HG03159 (cell line): ENCODE data around the gene MAD2L1BP.
A peak's percentile ranks its signal among the peaks of the same experiment; 100 is the strongest.
"Not testable (repeated sequence)": the region's sequence is repeated elsewhere in the genome, so short reads cannot be mapped to it uniquely, and the experiment has no call there.

ENCODE experiments used
- ATAC-seq: cut with Tn5 transposase; IDR thresholded peaks from one replicate; pipeline ENCODE4 v1.9.1; 2021; ENCODE audit warnings: mild to moderate bottlenecking, moderate library complexity; ENCODE audit not compliant: unreplicated experiment

MAD2L1BP gene

GRCh38 chr6:43625393-43625992 is 10.1 kb upstream of the MAD2L1BP start:
- ATAC-seq, result no peak

- ATAC-seq, result no peak
These were observed 8.4 kb upstream of the MAD2L1BP start for GRCh38 chr6:43627008-43627825.

GRCh38 chr6:43628393-43629103 is 7.1 kb upstream of the MAD2L1BP start:
- ATAC-seq, result no peak

- ATAC-seq, result peak; percentile 72
These were observed 6.5 kb upstream of the MAD2L1BP start, which contains the start of gene GTPBP2 for GRCh38 chr6:43629104-43629504. Gene GTPBP2 (minus strand): TSS chr6:43629264. CDS start chr6:43629162, 102 bp downstream.

GRCh38 chr6:43629505-43630300 is 5.9 kb upstream of the MAD2L1BP start:
- ATAC-seq, result peak; percentile 74

GRCh38 chr6:43630980-43631619 is 4.5 kb upstream of the MAD2L1BP start:
- ATAC-seq, result no peak

- not testable (repeated sequence) for ATAC-seq
These were observed 2.6 kb upstream of the MAD2L1BP start for GRCh38 chr6:43633002-43633401.

- ATAC-seq, result no peak
These were observed 837 bp upstream of the MAD2L1BP start for GRCh38 chr6:43634702-43635303.

GRCh38 chr6:43636308-43636659 is 644 bp downstream of the MAD2L1BP start:
- no peak for ATAC-seq

- ATAC-seq, result no peak
These were observed 4.6 kb downstream of the MAD2L1BP start for GRCh38 chr6:43639984-43640800.

- ATAC-seq, result peak; percentile 39
These were observed 9.4 kb downstream of the MAD2L1BP start, which contains the start of gene RSPH9 for GRCh38 chr6:43644940-43645612. Gene RSPH9 (plus strand): TSS chr6:43645036. CDS start chr6:43645099, 63 bp downstream.

GRCh38 chr6:43645613-43645964 is 9.9 kb downstream of the MAD2L1BP start:
- no peak for ATAC-seq

GRCh38 chr6:43647613-43648012 is 12.0 kb downstream of the MAD2L1BP start:
- ATAC-seq, result no peak

GRCh38 chr6:43648248-43648647 is 12.6 kb downstream of the MAD2L1BP start:
- no peak for ATAC-seq

GRCh38 chr6:43652822-43653221 is 17.2 kb downstream of the MAD2L1BP start:
- ATAC-seq, result not testable (repeated sequence)

- ATAC-seq, result no peak
These were observed 21.7 kb downstream of the MAD2L1BP start for GRCh38 chr6:43657221-43657802.

- no peak for ATAC-seq
These were observed 22.5 kb downstream of the MAD2L1BP start for GRCh38 chr6:43658161-43658560.

GRCh38 chr6:43662948-43663347 is 27.3 kb downstream of the MAD2L1BP start:
- ATAC-seq, result not testable (repeated sequence)
